H1 (cell line): ENCODE measurements around the gene BCL7B. TPM values are rescaled to one million over a fixed set of nuclear protein-coding genes. Genes with fewer than 3 reads are reported as not detected.
"Not testable (repeated sequence)": the region's sequence is repeated elsewhere in the genome, so short reads cannot be mapped to it uniquely, and the experiment has no call there.

Experiments
- CTCF ChIA-PET: fragments of 300-600 bp; sonication (Branson Sonifier 250); formaldehyde crosslinking; loops from one replicate; lab custom pipeline; 2021; ENCODE audit not compliant: partially characterized antibody; lab: Charles Lee
- POLR2A ChIA-PET: fragments of 300-600 bp; sonication (Branson Sonifier 250); formaldehyde crosslinking; loops from one replicate; lab custom pipeline; 2021; ENCODE audit warnings: inconsistent platforms; ENCODE audit not compliant: partially characterized antibody; lab: Charles Lee
- DNase-seq, 2 experiments: peaks; one replicate each; pipeline versions ENCODE4 v3.0.0 to v3.0.0-alpha.2; 2010 to 2022; ENCODE audit warnings: low spot score in 2 of 2, low read depth in 1 of 2, mixed read lengths in 1 of 2
- FAIRE-seq: peaks from 2 replicates; lab custom pipeline; 2011; peaks lifted over from hg19 to GRCh38; lab: Jason Lieb, UNC
- H2AFZ ChIP-seq: 2 replicates; pipeline ENCODE4 v1.8.1; 2012; ENCODE audit warnings: low read length, inconsistent platforms
- H2AK5ac ChIP-seq: 2 replicates; pipeline ENCODE4 v1.6.1; 2013; ENCODE audit warnings: low read depth, low read length
- H2BK120ac ChIP-seq: replicated peaks from 2 replicates; pipeline ENCODE3; 2013; ENCODE audit warnings: low read depth, low read length, inconsistent platforms
- H2BK12ac ChIP-seq: 2 replicates; pipeline ENCODE4 v1.6.1; 2013; ENCODE audit warnings: low read depth, low read length
- H2BK15ac ChIP-seq: 2 replicates; pipeline ENCODE4 v1.6.1; 2013; ENCODE audit warnings: low read length
- H2BK20ac ChIP-seq: 2 replicates; pipeline ENCODE4 v1.6.1; 2013; ENCODE audit warnings: low read length
- H2BK5ac ChIP-seq: 2 replicates; pipeline ENCODE4 v1.6.1; 2013; ENCODE audit warnings: low read depth, low read length
- H3K14ac ChIP-seq: 2 replicates; pipeline ENCODE4 v1.6.1; 2013; ENCODE audit warnings: inconsistent platforms; ENCODE audit not compliant: insufficient read length
- H3K18ac ChIP-seq: 2 replicates; pipeline ENCODE4 v1.6.1; 2013; ENCODE audit warnings: low read length; ENCODE audit errors: extremely low read depth
- H3K23ac ChIP-seq: 2 replicates; pipeline ENCODE4 v1.6.1; 2013; ENCODE audit warnings: inconsistent platforms; ENCODE audit not compliant: insufficient read length
- H3K23me2 ChIP-seq: 2 replicates; pipeline ENCODE4 v1.6.1; 2013; ENCODE audit warnings: low read depth, low read length
- H3K27ac ChIP-seq: 2 replicates; pipeline ENCODE4 v1.6.1; 2011; ENCODE audit warnings: low read depth, low read length, inconsistent platforms
- H3K27me3 ChIP-seq, 4 experiments: replicated peaks in 1 of 4; 1 replicate in 1 of 4; 2 replicates in 3 of 4; pipeline versions ENCODE4 v1.6.1 to v1.8.1; 2011 to 2013; ENCODE audit warnings: low read length in 3 of 4, mild to moderate bottlenecking in 3 of 4, inconsistent platforms in 2 of 4, mixed read lengths in 2 of 4, moderate library complexity in 1 of 4; ENCODE audit not compliant: control insufficient read depth in 3 of 4, insufficient read depth in 3 of 4; ENCODE audit errors: extremely low read depth in 1 of 4
- H3K36me3 ChIP-seq, 4 experiments: 2 replicates each; pipeline versions ENCODE4 v1.6.1 to v1.8.1; 2011 to 2013; ENCODE audit warnings: mild to moderate bottlenecking in 4 of 4, low read length in 3 of 4, moderate library complexity in 2 of 4, control low read depth in 1 of 4, inconsistent platforms in 1 of 4; ENCODE audit not compliant: insufficient read depth in 4 of 4, control insufficient read depth in 2 of 4
- H3K4ac ChIP-seq: replicated peaks from 2 replicates; pipeline ENCODE3; 2013; ENCODE audit warnings: low read length, low read depth, mixed read lengths, inconsistent platforms; ENCODE audit not compliant: insufficient read length
- H3K4me1 ChIP-seq, 4 experiments: replicated peaks in 1 of 4; 1 replicate in 1 of 4; 2 replicates in 3 of 4; pipeline versions ENCODE4 v1.6.1 to v1.8.1; 2011 to 2013; ENCODE audit warnings: low read length in 3 of 4, inconsistent platforms in 2 of 4, mixed read lengths in 1 of 4; ENCODE audit not compliant: insufficient read depth in 4 of 4, control insufficient read depth in 3 of 4
- H3K4me2 ChIP-seq, 2 experiments: 2 replicates each; pipeline versions ENCODE4 v1.6.1 to v1.8.1; 2011 to 2013; ENCODE audit warnings: low read depth in 2 of 2, low read length in 2 of 2, control low read depth in 1 of 2, inconsistent platforms in 1 of 2, mild to moderate bottlenecking in 1 of 2; ENCODE audit not compliant: insufficient read depth in 1 of 2
- H3K4me3 ChIP-seq, 4 experiments: fragments of 200-600, 300-600 bp in 1 of 4; sonication (generic), shearing (Covaris generic), sonication (Bioruptor Twin) in 1 of 4; 2 replicates each; pipeline versions ENCODE4 v1.5.1 to v1.8.1; 2011 to 2016; ENCODE audit warnings: low read length in 4 of 4, low read depth in 3 of 4, control low read depth in 2 of 4, inconsistent platforms in 2 of 4, mild to moderate bottlenecking in 2 of 4, mixed read lengths in 1 of 4, moderate library complexity in 1 of 4; ENCODE audit not compliant: insufficient read depth in 2 of 4; ENCODE audit errors: extremely low read depth in 1 of 4
- H3K56ac ChIP-seq: replicated peaks from 2 replicates; pipeline ENCODE3; 2013; ENCODE audit warnings: low read depth, mild to moderate bottlenecking, mixed read lengths, low read length, inconsistent platforms; ENCODE audit not compliant: insufficient read length
- H3K79me1 ChIP-seq: 2 replicates; pipeline ENCODE4 v1.6.1; 2013; ENCODE audit warnings: low read depth, low read length, control low read depth
- H3K79me2 ChIP-seq, 2 experiments: 2 replicates each; pipeline versions ENCODE4 v1.6.1 to v1.8.1; 2012 to 2013; ENCODE audit warnings: low read length in 2 of 2, mild to moderate bottlenecking in 2 of 2, inconsistent platforms in 1 of 2; ENCODE audit not compliant: insufficient read depth in 2 of 2, control insufficient read depth in 1 of 2
- H3K9ac ChIP-seq, 4 experiments: replicated peaks in 1 of 4; 1 replicate in 1 of 4; 2 replicates in 3 of 4; pipeline versions ENCODE4 v1.6.1 to v1.8.1; 2011 to 2013; ENCODE audit warnings: low read depth in 3 of 4, low read length in 3 of 4, control low read depth in 2 of 4, mild to moderate bottlenecking in 2 of 4, moderate library complexity in 2 of 4, inconsistent platforms in 1 of 4; ENCODE audit errors: extremely low read depth in 1 of 4
- H3K9me3 ChIP-seq, 2 experiments: 2 replicates each; pipeline versions ENCODE4 v1.6.1 to v1.8.1; 2012 to 2013; ENCODE audit warnings: mild to moderate bottlenecking in 2 of 2, moderate library complexity in 2 of 2, control low read depth in 1 of 2, inconsistent platforms in 1 of 2, low read depth in 1 of 2, low read length in 1 of 2, mixed read lengths in 1 of 2; ENCODE audit not compliant: insufficient read depth in 2 of 2
- H4K20me1 ChIP-seq, 2 experiments: replicated peaks in 1 of 2; 2 replicates each; pipeline versions ENCODE3 to v1.8.1; 2011 to 2013; ENCODE audit warnings: inconsistent platforms in 2 of 2, low read length in 2 of 2, mild to moderate bottlenecking in 1 of 2; ENCODE audit not compliant: insufficient read depth in 2 of 2, control insufficient read depth in 1 of 2
- H4K5ac ChIP-seq: 2 replicates; pipeline ENCODE4 v1.6.1; 2013; ENCODE audit warnings: low read length, low read depth, mixed read lengths, inconsistent platforms; ENCODE audit not compliant: insufficient read length
- H4K8ac ChIP-seq: 2 replicates; pipeline ENCODE4 v1.8.0; 2013; ENCODE audit warnings: mild to moderate bottlenecking, moderate library complexity, low read length, inconsistent platforms; ENCODE audit not compliant: insufficient read depth; ENCODE audit errors: extremely low read depth
- H4K91ac ChIP-seq: replicated peaks from 2 replicates; pipeline ENCODE3; 2013; ENCODE audit warnings: low read length, mixed read lengths, inconsistent platforms; ENCODE audit not compliant: insufficient read length
- HDAC2 ChIP-seq, 2 experiments: fragments of 300-600 bp in 1 of 2; sonication (generic) in 1 of 2; IDR thresholded peaks; 2 replicates each; pipeline ENCODE4 v1.6.1; 2011 to 2012; ENCODE audit warnings: low read depth in 2 of 2, low read length in 2 of 2, mild to moderate bottlenecking in 2 of 2, moderate library complexity in 2 of 2, borderline replicate concordance in 1 of 2, inconsistent platforms in 1 of 2
- PHF8 ChIP-seq: fragments of 200-600 bp; sonication (generic); conservative IDR thresholded peaks from 2 replicates; pipeline ENCODE4 v1.7.1; 2012; ENCODE audit warnings: low read depth, mild to moderate bottlenecking, inconsistent platforms, low read length, moderate library complexity
- TAF7 ChIP-seq: optimal IDR thresholded peaks from 2 replicates; pipeline ENCODE3; 2011; ENCODE audit warnings: low read depth, mild to moderate bottlenecking, inconsistent platforms, low read length, moderate library complexity, borderline replicate concordance
- WGBS, 2 experiments: shearing (Covaris generic) in 1 of 2; methylation state at CpG; one replicate each; pipeline versions ENCODE4 v1.1.6 to v1.1.7; 2013 to 2015; ENCODE audit warnings: low lambda C conversion rate in 2 of 2, mixed read lengths in 2 of 2, inconsistent platforms in 1 of 2, low coverage in 1 of 2, missing lambda C conversion rate in 1 of 2; ENCODE audit not compliant: insufficient replicate concordance in 2 of 2, insufficient coverage in 1 of 2, insufficient read length in 1 of 2; ENCODE audit errors: extremely low coverage in 1 of 2, missing lambda C conversion rate in 1 of 2; 5-methylcytosine and 5-hydroxymethylcytosine counted together
- polyA plus RNA-seq, 7 experiments: library from polyadenylated mRNA; depleted of rRNA in 3 of 7; stranded (reverse) in 5 of 7; unstranded in 2 of 7; fragments of >200 nt in 5 of 7; fragments of 200-250 nt in 2 of 7; gene quantifications; 1 replicate in 5 of 7; 2 replicates in 1 of 7; 4 replicates in 1 of 7; pipeline versions ENCODE4 v1.2.1 to v1.2.3, GENCODE V29; 2011 to 2013; ENCODE audit warnings: missing spikeins in 2 of 7, mixed read lengths in 2 of 7
- total RNA-seq: library from RNA; stranded (reverse); fragmentation: NEBNext Ultra II Directional; extraction: Animal tissue kit (Norgen Biotek cat#: 25700); gene quantifications from 2 replicates; pipeline ENCODE4 v1.2.1, GENCODE V29; 2021

The BCL7B gene
- total and polyA plus RNA-seq, 2 of the 8 experiments (the other 6 are each of a cell fraction or from before 2014, with no cell fraction given) = 24.9 to 44.6 TPM

GRCh38 chr7:73496626-73497025 is 60.9 kb downstream of the BCL7B start (continued):
- no peak for TF ChIP-seq TAF7
- TF ChIP-seq HDAC2 (IDR thresholded peaks at IDR 0.05; ENCODE audit: borderline replicate concordance in 1 of 2, low read depth in 2 of 2, low read length in 2 of 2) = no peak
- no peak for TF ChIP-seq PHF8

- not testable (repeated sequence) for H2BK120ac ChIP-seq, H3K9me3 ChIP-seq, H2AFZ ChIP-seq, H3K23me2 ChIP-seq, H3K4me1 ChIP-seq, H2BK5ac ChIP-seq, H3K4me2 ChIP-seq, H3K27ac ChIP-seq, H3K56ac ChIP-seq, H3K79me1 ChIP-seq, H2AK5ac ChIP-seq, H3K9ac ChIP-seq, H3K4ac ChIP-seq, H2BK15ac ChIP-seq, FAIRE-seq, H4K5ac ChIP-seq, H3K23ac ChIP-seq, H3K4me3 ChIP-seq, H3K18ac ChIP-seq, H2BK20ac ChIP-seq, H4K91ac ChIP-seq, H4K8ac ChIP-seq, H2BK12ac ChIP-seq, H3K27me3 ChIP-seq, DNase-seq, H3K14ac ChIP-seq
- ChIA-PET POLR2A (interaction anchor here (0.6 kb wide), 1 partner anchor 33 kb away, joined by 3 read pairs; no protein-coding TSS in a partner anchor), CTCF (interaction anchor here (1.1 to 2.3 kb wide), 2 partner anchors 15 to 44 kb away, joined by 3 to 8 read pairs; no protein-coding TSS in a partner anchor)
- H4K20me1 ChIP-seq = peaks cover 9 to 16% of the 10 kb centered on the region in 2 experiments
- peaks cover 29 to 88% (median 68%) of the 10 kb centered on the region in 4 experiments for H3K36me3 ChIP-seq
- H3K79me2 ChIP-seq = peaks cover 0 to 48% of the 10 kb centered on the region in 2 experiments; a peak in 3 of 4 replicates
- 94% methylated on average over 2 of the region's 2 CpGs; no CpG with 5 or more reads in 1 of the 2 experiments for whole genome bisulfite sequencing, 2 experiments
Measured at GRCh38 chr7:73495507-73495906, 62.0 kb downstream of the BCL7B start.
